Measurements from ENCODE around the gene TAF1A.

DNA sequence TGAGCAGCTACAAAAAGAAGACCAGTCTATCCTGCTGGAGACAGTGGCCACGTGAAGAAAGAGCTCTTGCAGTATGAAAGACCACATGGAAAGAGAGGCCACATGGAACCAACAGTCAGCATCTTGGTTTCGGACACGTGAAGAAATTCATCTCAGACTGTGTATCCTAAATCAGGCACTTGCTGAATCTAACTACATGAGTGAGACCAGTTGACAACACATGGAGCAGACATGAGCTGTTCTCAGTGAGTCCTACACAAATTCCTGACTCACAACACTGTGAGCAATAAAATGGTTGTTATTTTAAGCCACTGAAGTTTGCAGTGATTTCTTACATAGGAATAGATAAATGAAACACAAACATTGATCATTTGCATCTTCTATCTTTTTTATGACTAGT, 2.4 kb upstream of the TAF1A start:
- TF ChIP-seq, protein P1, sequence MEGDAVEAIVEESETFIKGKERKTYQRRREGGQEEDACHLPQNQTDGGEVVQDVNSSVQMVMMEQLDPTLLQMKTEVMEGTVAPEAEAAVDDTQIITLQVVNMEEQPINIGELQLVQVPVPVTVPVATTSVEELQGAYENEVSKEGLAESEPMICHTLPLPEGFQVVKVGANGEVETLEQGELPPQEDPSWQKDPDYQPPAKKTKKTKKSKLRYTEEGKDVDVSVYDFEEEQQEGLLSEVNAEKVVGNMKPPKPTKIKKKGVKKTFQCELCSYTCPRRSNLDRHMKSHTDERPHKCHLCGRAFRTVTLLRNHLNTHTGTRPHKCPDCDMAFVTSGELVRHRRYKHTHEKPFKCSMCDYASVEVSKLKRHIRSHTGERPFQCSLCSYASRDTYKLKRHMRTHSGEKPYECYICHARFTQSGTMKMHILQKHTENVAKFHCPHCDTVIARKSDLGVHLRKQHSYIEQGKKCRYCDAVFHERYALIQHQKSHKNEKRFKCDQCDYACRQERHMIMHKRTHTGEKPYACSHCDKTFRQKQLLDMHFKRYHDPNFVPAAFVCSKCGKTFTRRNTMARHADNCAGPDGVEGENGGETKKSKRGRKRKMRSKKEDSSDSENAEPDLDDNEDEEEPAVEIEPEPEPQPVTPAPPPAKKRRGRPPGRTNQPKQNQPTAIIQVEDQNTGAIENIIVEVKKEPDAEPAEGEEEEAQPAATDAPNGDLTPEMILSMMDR (IDR thresholded peaks at IDR 0.05; ENCODE audit: insufficient read depth, low read depth, low read length) = no peak
- TF ChIP-seq EZH2 (IDR thresholded peaks at IDR 0.05; ENCODE audit: insufficient read depth, low read length) = no peak

All from astrocyte (in vitro differentiated cells and primary cell).